Ovary (tissue), 3 donors: ENCODE measurements around the gene C19orf73.
"Not testable (repeated sequence)": the region's sequence is repeated elsewhere in the genome, so short reads cannot be mapped to it uniquely, and the experiment has no call there.

Experiments used
- EP300 ChIP-seq: sonication (generic); formaldehyde crosslinking; IDR thresholded peaks from one replicate; pipeline ENCODE4 v1.6.1; 2017; ENCODE audit warnings: antibody characterized with exemption
- POLR2A ChIP-seq: fragments of 450-650 bp; IDR thresholded peaks from one replicate; pipeline ENCODE4 v1.6.1; 2017; ENCODE audit warnings: antibody characterized with exemption, mild to moderate bottlenecking, moderate library complexity
- TF ChIP-seq, protein P1 (sequence below), 3 donors: fragments of 450-650 bp in 2 of 3; fragments of 200-600 bp in 1 of 3; IDR thresholded peaks; one replicate each; pipeline versions ENCODE4 v1.5.1 to v1.8.0; 2016 to 2022; ENCODE audit warnings: antibody characterized with exemption in 3 of 3, mild to moderate bottlenecking in 1 of 3
- donor health status: DM: no; HTN: no; CAD: no.

DNA sequence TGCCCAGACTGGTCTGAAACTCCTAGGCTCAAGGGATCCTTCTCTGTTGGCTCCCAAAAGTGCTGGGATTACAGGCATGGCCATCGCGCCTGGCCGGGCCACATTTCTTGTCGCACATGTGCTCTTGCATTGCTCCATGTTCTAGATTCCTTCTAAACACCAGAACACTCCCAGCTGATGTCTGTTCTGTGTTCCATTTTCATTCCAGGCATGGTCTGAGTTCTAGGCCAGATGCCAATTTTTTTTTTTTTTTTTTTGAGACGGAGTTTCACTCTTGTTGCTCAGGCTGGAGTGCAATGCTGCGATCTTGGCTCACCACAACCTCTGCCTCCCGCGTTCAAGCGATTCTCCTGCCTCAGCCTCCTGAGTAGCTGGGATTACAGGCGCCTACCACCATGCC lies 2.9 kb upstream of the C19orf73 start:
- not testable (repeated sequence) for TF ChIP-seq POLR2A, EP300
- TF ChIP-seq, protein P1, sequence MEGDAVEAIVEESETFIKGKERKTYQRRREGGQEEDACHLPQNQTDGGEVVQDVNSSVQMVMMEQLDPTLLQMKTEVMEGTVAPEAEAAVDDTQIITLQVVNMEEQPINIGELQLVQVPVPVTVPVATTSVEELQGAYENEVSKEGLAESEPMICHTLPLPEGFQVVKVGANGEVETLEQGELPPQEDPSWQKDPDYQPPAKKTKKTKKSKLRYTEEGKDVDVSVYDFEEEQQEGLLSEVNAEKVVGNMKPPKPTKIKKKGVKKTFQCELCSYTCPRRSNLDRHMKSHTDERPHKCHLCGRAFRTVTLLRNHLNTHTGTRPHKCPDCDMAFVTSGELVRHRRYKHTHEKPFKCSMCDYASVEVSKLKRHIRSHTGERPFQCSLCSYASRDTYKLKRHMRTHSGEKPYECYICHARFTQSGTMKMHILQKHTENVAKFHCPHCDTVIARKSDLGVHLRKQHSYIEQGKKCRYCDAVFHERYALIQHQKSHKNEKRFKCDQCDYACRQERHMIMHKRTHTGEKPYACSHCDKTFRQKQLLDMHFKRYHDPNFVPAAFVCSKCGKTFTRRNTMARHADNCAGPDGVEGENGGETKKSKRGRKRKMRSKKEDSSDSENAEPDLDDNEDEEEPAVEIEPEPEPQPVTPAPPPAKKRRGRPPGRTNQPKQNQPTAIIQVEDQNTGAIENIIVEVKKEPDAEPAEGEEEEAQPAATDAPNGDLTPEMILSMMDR (IDR thresholded peaks at IDR 0.05): not testable (repeated sequence)
